Right renal pelvis (tissue), 4 donors: Measurements from ENCODE around the gene MORC2. TPM values are rescaled to one million over a fixed set of nuclear protein-coding genes. Genes with fewer than 3 reads are reported as not detected.
A peak's percentile ranks its signal among the peaks of the same experiment; 100 is the strongest.

Source experiments
- DNase-seq, 4 donors: peaks; one replicate each; pipeline ENCODE4 v3.0.0-alpha.2; 2013; ENCODE audit warnings: low read depth in 4 of 4, low spot score in 3 of 4, missing footprints in 1 of 4
- polyA plus RNA-seq, 4 donors: library from polyadenylated mRNA; unstranded; fragments of 120-200 nt; gene quantifications; one replicate each; pipeline ENCODE4 v1.2.1, GENCODE V29; 2013; ENCODE audit not compliant: insufficient read length in 4 of 4

The MORC2 gene
- polyA plus RNA-seq, 4 donors, result 31.8 to 36.3 (median 33.6) TPM

DNA sequence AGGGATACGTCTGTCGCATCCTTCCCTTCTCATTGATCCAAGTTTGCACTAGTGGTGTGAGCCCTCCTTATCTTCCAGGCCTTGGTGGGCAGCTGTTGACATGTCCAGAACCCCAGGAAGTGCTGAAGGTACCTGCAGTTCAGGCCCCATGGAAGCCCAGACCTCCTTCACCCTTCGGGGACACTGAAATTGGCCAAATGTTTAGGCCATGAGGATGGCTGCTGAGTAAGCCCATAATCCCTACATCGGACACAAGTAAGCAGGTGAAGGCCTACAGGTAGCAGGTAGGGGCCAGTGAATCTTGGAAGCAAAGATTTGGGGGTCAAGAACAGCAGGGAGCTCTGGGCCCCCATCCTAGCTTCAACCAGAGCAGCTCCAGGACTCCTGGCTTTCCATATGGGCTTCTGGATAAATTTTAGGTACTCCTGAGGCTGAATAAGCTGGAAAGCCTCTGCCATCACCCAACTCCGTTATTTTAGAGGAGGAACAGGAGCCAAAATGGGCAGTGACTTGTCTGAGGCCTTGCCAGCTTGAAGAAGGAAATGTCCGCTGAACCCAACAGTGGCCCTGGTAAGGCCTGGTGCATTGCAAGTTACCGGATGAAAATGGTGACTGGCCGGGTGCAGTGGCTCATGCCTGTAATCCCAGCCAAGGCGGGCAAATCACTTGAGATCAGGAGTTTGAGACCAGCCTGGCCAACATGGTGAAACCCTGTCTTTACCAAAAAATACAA lies 45.2 kb downstream of the MORC2 start:
- no peak for DNase-seq

- peak; percentile 22 to 34 (median 26) for DNase-seq
Observed at GRCh38 chr22:30922151-30922611, 46.4 kb downstream of the MORC2 start.

DNA sequence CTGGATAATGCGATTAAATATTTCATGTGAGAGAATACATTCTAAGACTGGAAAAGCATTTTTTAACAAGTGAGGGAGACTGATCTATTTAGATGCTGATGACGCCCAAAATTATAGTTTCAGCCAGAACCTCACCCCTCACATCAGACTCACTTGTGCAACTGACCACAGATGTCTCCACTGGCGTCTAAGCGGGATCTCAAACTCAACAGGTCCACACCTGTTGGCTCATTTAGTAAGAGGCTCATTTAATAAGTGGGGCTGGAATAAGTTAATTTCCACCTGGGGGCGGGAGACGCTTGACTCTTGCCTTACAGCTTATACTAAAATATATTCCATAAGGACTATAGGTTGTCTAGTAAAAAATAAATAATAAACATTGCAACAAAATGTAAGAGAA lies 47.5 kb downstream of the MORC2 start:
- no peak for DNase-seq

GRCh38 chr22:30920407-30920806 lies 48.2 kb downstream of the MORC2 start:
- peak; percentile 27 to 63 (median 54) for DNase-seq

DNA sequence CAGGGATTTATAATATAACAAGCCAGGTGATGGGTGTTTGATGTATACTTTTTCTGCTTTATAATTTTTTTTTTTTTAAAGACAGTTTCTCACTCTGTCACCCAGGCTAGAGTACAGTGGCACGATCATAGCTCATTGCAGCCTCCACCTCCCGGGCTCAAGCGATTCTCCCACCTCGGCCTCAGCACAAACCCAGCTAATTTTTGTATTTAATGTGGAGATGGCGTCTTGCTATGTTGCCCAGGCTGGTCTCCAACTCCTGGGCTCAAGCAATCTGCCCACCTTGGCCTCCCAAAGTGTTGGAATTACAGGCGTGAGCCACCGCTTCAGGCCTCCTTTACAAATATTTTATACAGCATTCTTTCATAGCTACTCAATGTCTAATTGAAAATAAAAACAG lies 48.6 kb downstream of the MORC2 start:
- no peak for DNase-seq

- no peak for DNase-seq
Observed at GRCh38 chr22:30918761-30919160, 49.8 kb downstream of the MORC2 start.

DNA sequence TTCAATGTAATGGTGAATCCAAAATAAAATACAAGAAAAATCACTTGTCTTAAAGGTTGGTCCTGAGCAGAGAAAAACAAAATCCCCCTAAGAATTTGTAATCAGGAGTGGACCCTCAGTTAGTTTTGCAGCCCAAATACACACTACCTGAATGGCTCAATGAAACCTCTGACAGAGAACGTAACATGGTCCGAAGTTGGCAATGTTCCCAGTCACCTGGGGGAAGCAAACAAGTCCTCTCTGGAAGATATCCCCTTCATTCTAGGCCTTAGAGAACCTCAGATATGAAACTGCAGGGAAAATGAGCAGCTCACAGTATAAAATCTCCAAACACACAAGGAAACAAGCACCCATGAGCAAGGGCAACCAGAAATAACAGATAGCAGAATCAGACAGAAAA lies 58.2 kb downstream of the MORC2 start:
- no peak for DNase-seq

GRCh38 chr22:30909306-30909705 lies 59.3 kb downstream of the MORC2 start:
- DNase-seq, result no peak

- no peak for DNase-seq
Observed at GRCh38 chr22:30908051-30908461, 60.5 kb downstream of the MORC2 start.

GRCh38 chr22:30906946-30907345 lies 61.6 kb downstream of the MORC2 start:
- DNase-seq, result no peak

DNA sequence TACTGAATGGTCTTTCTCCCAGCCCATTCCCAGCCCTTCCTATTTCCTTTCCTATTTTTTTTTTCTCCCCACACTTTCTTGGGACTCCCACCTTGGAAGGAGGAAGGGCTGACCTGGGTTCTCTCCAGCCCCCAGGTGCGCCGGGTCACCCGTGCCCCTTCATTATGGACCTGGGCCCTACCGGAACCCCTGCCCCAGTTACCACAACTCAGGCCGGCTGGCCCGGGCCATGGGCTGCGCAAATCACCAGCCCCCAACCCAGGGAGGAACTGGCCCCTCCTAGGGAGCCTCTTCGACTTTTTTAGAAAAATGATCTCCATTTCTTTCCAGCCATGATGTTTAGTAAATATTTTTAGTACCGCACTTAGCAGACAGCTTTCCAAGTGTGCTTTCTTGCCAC lies 62.2 kb downstream of the MORC2 start:
- no peak for DNase-seq

- DNase-seq, result no peak
Observed at GRCh38 chr22:30905696-30906341, 62.8 kb downstream of the MORC2 start.

DNA sequence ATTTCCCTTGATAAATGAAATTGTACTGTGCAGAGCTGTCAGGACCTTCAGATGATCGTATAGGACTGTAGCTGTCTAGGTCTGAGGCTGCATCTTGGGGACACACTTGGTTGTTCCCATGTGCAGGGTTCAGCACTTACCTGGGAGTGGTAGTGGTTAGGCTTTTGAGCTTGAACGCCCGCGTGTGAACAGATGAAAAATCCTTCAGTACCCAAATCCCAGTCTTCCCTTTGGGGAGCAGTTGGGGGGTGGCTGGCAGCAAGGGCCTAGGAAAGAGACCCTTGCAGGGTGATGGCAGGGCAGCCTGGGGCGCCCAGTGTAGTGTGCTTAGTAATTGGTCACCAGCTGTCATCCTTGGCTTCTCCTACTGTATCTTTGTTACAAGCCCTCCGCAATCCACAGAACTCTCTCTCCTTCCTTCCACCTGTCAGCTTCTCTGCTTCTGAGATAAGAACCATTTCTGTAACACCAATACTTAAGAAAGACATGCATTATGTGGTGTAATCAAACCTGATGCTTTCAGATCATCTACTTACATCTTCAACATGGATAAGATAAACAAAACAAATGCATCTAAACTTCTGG lies 64.6 kb downstream of the MORC2 start:
- no peak for DNase-seq

- DNase-seq, result no peak
Observed at GRCh38 chr22:30902496-30903357, 65.8 kb downstream of the MORC2 start.

DNA sequence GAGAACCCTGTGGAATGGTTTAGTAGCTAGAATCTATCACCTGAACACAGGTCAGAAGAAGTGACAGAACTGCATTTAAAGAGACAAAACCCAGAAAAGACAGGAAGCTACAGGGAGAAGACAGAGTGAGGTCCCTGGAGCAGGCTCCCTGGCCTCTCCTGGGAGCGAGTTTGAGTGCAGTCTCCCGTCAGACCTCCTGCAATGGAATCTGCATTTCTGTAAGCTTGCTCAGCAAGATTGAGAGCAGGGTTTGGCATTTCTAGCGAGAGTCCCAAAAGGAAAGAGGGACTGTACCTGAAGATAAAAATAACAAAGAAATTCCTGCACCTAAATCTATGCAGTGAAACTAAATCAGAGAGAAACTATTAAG lies 74.2 kb downstream of the MORC2 start:
- DNase-seq, result no peak

- DNase-seq, result no peak
Observed at GRCh38 chr22:30893434-30894370, 74.9 kb downstream of the MORC2 start.

GRCh38 chr22:30892731-30893221 lies 75.8 kb downstream of the MORC2 start:
- no peak for DNase-seq

- no peak for DNase-seq
Observed at GRCh38 chr22:30892286-30892685, 76.3 kb downstream of the MORC2 start.

- DNase-seq, result no peak
Observed at GRCh38 chr22:30891781-30892180, 76.8 kb downstream of the MORC2 start.

DNA sequence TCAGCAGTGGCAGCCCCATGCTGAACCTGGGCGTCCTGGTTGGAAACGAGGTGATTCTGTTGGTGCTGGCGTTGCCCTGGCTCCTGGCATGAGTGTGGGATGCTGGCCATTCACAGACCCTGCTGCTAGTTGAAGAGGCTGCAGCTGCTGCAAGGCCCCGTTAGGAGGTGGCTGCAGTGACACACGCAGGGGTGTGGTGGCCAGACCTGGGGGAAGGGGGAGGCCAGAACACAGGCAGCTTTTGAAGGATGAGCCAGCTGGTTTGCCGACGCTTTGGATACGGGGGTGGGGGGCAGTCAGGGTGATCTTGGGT lies 77.2 kb downstream of the MORC2 start:
- DNase-seq, result no peak
